ENCODE results near the gene GINS1.
A peak's percentile ranks its signal among the peaks of the same experiment; 100 is the strongest.
"Not testable (repeated sequence)": the region's sequence is repeated elsewhere in the genome, so short reads cannot be mapped to it uniquely, and the experiment has no call there.

Gene GINS1

DNA sequence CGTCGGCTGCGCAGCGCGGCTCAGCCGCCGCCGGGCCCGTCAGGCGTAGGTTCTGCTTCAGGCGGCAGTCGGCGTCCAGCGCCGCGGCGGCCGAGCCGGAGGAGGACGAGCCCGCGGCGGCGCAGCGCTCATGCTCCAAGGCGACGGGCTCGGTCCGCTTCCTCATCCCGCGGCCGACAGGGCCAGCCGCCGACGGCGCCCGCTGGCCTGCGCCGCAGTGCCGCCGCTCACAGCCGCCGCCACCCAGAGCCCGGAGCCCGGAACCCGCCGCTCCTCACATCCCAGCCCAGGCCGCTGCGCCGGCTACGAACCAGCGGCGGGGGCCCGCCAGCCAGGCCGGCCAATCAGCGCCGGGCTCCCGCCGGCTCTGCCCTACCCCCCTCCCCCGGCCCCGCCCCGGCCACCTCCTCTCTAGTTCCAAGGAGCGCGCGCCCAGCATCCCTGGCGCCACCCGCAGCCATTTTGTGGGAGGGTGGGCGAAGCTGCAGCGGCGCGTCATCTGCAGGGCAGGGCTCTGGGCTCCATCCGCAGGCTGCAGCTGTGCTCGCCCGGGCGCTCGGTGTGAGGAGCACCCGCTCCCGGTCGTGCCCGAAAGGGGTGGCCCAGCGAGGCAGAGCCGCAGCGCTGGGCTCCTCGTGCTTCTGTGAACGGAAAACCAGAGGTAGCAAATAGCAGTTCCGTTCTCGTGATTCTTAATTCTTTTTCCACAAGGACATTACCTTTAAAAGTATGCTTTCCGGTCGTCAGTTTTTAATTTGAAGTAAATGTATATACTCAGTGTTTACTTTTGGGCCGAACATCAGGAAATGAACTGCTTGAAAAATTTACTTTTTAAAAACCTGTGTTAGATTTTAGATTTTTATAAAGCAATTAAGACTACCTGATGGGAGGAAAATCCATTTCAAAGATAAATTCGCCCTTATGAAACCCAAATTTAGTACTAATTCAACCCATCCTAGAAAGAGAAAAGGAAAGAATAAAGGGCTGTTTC lies 16.6 kb upstream of the GINS1 start, which contains the start of gene ABHD12:
Gene ABHD12 (minus strand): TSS at position 298 of the 991 bp plus-strand sequence. CDS start 132 bp downstream, at position 166.
- DNase-seq = peak; percentile 97

DNA sequence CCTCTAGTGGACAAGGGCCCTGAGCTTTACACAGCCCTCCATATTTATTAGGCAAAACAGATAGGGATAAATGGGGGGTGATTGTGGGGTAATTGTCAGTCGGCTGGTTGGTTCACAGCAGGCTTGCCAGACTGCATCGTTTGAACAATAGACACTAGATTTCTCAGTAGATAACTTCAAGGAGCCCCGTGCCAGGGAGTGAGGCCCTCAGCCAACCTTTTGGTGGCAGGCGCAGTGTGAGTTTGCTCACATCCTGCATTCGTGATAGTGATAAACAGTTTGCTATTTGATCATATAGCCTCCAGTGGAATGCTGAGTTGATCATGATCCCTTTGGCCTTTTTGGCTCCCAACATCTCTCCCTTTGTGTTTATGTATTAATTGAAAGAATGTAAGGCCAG lies 13.2 kb upstream of the GINS1 start:
- DNase-seq = no peak

DNA sequence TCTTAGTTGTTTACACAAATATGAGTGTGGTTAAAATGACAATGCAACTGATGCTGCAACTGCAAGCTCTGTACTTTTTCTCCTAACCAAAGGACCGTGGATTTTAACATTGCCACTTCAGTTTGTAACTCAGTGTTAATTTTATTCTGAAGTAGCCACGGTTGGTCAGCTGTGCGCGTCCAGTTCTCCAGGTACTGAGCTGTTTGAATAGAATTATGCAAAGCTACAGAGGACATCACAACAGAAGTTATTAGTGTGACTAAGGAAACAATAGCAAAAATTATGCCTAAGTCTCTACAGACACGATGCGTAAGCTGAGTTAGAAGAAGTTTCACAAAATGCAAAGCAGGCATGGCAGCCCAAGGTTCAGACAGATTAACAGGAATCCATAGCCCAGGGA lies 12.5 kb upstream of the GINS1 start:
- DNase-seq = no peak

DNA sequence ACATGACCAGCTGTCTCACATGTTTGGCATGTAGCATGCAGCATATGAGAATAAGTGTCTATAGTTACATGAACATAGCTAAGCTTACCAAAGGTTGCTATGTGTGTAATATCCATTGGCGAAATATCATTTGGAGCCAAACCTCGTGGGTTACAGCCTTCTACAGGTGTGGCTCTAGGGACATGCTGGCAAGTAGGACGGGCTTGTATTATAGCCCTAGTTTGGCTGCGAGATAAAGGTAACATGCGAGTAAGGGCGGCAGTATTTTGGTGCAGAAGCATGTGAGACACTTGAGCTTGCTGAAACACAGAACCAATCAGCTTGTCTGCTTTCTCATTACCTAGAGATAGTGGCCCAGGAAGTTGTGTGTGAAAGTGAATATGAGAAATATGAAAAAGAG lies 10.4 kb upstream of the GINS1 start:
- DNase-seq = no peak

DNA sequence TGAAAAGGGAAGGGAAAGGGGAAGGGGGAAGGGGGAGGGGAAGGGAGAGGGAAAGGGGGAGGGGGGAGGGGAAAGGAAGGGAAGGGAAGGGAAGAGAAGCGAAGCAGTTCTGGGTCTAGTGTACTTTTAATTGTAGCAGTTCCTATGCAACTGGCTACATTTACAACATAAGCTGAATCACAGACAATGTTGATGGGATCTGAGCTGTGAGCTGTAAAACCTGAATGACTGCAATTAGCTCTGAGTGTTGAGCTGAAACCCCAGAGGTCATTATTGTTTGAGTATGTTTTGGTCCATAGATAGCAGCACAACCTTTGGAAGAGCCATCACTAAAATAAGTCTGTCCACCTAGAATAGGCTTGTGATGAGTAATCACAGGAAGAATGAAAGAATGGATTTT lies 9.7 kb upstream of the GINS1 start:
- no peak for DNase-seq

DNA sequence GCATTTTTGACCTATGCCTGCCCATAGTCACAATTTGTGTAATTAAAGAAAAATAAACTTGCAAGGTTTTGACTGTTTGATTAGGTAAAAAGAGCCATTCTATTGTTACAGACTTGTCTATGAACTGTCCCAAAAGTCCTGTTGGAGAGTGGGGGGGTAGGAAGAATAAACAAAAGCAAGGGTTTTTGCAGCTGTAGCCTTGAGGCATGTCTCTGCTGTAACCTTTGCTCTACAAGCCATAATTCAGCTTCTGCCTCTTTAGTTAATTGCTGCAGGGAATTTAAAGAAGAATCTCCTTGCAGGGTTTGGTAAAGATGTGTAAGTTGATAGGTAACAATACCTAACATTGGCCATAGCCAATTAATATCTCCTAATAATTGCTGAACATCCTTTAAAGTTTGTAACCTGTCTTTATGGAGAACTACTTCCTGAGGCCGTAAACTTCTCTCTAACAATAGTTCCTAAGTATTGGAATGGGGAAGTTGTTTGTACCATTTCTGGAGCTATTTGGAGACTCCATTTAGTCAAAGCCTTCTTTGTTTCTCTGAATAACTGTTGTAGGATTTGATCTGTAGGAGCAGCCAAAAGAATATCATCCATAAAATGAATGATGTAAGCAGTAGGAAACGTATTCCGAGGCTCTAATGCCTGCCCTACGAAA lies 9.0 kb upstream of the GINS1 start:
- no peak for DNase-seq

DNA sequence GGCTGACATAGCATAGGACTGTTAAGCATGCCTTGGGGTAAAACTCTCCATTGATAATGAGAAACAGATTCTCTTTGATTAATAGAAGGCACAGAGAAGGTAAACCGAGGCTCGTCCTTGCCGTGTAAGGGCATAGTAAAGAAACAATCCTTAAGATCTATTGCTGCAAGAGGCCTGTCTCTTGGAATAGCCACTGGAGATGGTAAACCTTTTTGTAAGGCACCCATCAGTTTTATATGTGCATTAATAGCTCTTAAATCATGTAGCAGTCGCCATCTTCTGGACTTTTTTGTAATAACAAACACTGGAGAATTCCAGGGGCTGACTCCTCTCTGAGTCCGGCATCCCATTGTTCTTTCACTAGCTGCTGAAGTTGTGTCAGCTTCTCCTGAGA lies 8.4 kb upstream of the GINS1 start:
- DNase-seq = peak; percentile 15

DNA sequence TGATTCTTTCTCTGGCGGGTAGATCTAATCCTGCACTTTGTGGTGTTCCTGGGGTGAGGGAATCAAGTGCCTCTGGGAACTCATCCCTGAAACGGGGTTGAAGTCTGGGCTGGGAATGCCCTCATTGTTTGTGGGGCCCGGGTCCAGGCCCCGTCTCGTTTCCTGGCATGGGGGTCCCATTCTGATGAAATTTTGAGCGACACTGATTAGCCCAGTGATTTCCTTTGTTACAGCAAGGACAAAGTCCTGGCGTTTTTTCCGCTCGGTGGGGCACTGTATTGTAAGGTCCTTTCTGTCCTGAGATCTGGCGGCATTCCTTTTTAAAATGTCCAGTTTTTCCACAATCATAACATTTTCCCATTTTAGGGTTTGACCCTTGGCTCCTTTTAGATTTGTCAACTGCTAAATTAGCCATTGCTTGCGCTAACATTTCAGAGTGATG lies 7.2 kb upstream of the GINS1 start:
- not testable (repeated sequence) for DNase-seq

DNA sequence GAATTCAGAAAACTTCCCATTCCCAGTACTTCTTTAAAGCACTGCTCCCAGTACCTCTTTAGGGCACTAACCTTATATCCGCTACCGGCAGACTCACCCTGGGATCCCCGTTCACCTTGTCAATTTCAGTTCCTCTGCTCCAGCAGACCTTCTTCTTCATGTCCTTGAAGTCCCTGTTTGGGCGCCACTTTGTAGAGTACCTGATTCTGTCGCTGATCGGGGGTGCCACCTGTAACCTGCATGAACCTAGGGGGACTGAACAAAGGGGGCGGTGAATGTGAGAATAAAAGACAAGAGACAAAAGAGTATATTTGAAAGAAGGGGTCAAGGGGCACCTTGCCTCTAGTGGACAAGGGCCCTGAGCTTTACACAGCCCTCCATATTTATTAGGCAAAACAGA lies 4.9 kb upstream of the GINS1 start:
- no peak for DNase-seq

DNA sequence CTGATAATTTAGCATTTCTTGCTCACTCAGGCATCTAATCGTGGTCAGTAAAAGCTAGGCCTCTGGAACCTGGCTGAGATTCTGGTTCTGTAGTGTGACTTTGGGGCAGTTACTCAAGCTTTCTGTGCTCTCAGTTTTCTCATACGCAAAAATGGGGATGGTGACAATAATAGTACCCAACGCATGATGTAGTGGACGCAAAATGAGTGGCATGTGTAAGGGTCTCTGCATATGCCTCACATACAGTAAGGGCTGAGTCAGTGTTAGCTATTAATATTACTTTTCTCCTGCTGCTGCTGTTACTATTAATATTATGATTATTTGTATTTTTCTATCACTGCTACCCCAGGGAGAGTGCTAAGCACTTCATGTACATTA lies 686 bp downstream of the GINS1 start:
- DNase-seq = no peak

DNA sequence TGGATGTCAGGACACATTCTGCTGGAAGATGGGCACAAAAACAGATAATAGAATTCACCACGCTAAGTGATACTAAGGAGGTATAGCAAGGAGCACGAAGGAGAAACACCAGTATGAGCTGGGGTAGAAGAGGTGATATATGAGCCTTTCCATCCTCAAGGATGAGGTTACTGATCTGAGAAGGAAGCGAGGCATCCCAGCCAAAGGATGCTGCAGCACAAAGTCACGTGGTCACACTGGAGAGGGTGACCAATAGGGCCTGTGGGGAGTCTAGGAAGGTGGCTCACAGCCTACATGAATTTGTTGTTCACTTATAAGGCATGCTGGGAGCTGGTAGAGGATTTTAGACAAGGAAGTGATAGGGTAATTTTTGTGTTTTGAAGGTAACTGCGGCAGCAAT lies 1.4 kb downstream of the GINS1 start:
- DNase-seq = no peak

DNA sequence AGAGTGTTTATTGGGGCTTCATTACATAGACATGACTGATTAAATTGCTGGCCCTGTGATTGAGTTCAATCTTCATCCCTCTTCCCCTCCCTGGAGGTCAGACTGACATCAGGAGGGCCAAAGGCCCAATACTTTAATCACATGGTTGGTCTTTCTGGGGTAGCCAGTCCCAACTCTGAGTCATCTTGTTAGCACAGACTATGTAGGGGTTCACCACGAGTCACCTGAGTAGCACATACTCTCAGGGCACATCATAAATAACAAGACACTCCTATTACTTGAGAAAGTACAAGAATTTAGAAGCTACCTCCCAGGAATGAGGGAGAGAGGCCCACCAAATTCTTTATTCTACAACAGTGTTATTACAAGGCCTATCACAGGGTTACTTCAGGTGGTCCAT lies 11.3 kb downstream of the GINS1 start:
- DNase-seq = no peak

DNA sequence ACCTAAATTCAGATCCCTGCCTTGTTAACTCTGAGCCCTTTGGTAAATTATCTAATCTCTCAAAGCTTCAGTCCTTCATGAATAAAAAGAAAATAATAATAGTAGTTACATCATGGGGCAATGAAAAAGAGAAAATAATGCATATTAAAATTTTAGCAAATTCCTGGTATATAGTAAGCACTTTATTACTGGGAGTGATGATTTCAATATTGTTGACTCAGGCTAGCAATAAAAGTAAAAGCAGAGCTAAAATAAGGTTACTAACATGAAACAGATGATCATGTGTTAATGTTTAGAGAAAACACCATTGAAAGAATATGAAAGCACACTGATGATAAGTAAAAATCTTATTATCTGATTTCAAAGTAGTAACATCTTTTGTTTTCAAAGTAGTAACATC lies 13.6 kb downstream of the GINS1 start:
- no peak for DNase-seq

DNA sequence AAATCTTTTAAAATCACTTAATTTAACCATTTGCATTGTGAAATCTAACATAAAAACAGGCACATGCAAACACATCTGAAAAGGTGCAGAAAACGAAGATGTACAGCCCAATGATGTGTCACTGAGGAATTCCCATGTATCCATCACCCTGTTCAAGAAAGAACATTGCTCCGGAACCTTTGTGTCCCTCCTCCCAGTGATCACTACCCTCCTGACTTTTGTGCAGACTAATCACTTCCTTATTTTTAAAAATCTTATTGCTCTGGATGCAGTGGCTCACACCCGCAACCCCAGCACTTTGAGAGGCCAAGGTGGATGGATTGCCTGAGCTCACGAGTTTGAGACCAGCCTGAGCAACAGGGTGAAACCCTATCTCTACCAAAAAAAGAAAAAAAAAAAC lies 14.6 kb downstream of the GINS1 start:
- DNase-seq = no peak

DNA sequence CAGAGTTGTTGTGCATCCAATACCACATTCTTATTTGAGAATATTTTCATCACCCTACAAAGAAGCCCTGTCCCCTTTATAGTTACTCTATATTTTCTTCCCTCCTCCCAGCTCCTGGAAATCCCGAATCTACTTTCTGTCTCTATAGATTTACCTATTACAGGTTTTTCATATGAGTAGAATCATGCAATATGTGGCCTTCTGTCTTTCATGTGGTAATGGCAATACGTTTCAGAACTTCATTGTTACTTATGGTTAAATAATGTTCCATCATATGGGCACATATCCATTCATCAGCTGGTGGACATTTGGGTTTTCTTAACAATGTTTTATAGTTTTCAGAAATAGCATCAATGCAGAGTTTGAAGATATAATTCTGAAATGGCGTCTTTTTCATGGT lies 17.1 kb downstream of the GINS1 start:
- DNase-seq = no peak

DNA sequence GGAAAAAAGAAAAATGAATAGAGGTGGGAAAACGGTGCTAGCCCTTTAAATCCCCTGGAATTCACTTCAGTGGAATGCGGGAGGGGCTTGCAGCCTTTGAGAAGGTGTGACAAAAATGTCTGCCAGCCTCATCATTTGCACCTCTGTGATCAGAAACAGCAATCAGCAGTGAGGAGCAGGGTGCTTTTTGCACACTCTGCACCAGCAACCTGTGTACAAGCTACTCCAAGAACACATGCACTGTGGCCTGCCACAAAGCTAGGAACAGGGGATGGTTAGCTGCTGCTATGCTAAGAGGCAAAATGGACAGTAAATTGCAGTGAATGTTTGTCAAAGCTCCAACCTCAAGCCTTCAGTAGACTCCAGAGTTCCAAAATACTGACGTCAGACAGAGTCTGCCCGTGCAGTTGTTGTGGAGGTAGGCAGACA lies 29.7 kb downstream of the GINS1 start:
- no peak for DNase-seq

DNA sequence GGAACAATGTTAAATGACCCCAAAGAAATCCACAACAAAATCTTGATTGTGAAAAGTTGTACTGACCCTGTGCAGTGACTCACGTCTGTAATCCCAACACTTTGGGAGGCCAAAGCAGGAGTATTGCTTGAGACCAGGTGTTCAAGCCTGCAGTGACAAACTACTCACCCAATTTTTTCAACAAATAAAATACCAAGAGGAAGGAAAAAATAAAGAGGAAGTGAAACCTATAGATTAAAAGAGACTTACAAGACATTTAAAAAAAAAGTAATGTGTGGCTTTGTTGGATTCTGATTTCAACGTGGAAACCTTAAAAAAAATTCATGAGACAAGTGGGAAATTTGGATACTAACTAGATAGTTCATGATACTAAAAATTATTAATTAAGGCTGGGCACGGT lies 31.9 kb downstream of the GINS1 start:
- DNase-seq = no peak

DNA sequence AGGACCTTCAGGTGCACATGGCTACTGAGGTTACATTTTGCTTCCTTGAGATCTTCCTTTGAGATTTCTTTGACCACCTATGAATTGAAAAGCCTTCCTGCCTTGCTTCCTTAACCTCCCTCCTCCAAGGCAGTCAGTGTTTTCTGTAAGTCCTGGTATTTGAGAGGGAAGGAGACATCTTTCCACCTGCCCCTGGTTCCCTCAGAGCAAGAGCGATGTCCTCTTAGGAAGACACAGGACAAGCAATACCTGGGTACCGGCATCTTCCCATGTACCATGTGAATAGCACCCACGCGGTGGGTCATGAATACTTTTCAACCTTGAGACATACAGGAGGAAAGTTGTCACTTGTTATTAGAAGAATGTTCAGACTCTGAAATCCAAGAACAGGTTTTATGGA lies 37.1 kb downstream of the GINS1 start:
- no peak for DNase-seq

DNA sequence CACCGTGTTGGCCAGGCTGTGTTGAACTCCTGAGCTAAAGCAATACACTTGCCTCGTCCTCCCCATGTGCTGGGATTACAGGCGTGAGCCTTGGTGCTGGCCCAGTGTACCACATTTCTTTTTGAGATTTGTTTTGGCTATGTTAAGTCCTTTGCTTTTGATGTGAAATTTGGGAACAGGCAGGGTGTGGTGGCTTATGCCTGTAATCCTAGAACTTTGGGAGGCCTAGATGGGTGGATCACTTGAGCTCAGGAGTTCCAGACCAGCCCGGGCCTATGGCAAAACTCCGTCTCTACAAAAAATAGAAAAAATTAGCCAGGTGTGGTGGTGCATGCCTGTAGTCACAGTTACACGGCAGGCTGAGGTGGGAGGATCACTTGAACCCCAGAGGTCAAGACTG lies 40.2 kb downstream of the GINS1 start:
- no peak for DNase-seq

DNA sequence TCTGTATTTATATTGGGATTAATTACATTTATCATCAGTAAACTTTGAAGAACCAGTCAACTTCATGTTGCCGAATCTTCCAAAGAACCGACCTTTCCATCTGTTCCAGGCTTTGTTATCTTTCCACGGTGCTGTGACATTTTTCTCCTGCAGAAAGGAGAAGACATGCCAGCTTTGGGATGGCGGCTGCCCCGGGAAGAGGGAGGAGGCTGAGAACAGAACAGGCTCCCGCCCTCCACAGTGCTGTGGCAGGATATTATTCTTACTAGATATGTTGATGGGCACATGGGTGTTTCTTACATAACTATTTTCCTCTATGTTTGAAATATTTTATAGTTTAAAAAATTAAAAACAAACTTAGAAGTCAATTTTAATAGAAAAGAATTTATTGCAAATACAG lies 44.9 kb downstream of the GINS1 start:
- no peak for DNase-seq

DNA sequence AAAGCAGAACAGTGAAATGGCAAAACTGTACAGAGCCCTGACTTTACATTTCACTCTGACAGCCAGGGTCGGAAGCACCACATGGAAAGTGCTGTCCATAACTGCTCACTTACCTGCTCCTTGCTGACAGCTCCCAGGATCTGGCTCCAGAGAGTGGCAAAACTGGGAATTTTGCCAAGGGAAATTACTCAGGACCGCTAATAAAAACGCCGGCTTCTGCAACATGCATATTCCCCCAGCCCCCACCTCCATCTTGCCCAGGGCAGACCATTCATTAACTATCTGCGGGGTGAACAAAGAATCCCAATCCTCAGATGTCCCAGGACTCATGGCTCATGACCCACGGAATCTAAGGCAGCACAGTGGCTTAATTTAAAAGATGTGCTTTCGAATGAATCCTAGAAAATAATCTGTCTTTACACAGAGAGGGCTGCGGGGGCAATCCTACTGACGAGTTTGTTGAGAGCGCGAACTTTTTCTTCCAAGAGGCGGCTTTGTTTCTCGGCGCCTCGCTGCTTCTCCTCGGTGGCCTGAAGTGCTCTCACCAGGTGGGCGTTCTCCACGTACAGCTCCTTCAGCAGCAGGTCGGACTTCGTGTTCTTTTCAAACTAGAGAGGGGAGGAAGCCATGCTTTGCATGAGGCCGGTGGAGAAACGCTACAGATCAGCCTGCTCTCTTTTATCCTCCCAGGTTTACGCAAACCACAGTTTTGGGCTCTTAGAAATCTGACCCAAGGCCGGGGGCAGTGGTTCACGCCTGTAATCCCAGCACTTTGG lies 45.8 kb downstream of the GINS1 start:
- no peak for DNase-seq

DNA sequence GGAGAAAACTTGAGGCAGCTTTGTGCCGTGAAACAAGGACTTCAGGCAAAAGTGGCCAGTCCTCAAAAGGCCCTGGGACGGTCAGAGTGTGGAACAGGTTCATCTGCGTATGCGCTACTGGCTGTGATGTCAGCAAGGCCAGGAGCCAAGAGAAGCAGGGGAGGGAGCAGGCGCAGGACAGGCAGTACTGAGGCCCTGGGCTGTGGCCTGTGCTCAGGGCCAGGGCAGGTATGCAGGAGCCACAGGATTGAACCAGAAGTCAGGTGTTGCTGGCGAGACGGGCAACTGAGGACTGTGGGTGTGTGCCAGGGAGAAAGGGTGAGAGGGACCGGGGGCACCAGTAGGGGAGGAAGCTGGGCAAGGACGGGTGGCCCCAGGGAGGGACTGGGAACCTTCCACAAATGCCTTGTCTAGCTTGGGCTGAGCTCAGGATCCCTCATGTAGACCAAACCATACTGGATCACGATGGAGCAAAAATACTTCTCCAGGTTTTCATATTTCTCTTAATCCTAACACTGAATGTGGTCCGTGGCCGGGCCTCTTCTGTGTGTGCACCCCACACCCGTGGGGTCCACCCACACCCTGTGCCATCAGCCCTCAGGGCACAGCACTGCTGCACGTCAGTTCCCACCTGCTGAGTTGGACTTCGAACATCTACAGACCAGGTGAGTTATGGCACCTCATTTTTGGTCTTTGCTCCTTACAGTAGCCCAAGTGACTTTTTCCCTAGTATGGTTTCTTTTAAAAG lies 46.9 kb downstream of the GINS1 start:
- no peak for DNase-seq
